Embryonic facial prominence (tissue), 1 donor: Measurements from ENCODE around the gene FAM171A2.
"Not testable (repeated sequence)": the region's sequence is repeated elsewhere in the genome, so short reads cannot be mapped to it uniquely, and the experiment has no call there.

Experiments
- DNase-seq: peaks from one replicate; pipeline ENCODE4 v3.0.0-alpha.2; 2016; ENCODE audit errors: extremely low spot score

The FAM171A2 gene

DNA sequence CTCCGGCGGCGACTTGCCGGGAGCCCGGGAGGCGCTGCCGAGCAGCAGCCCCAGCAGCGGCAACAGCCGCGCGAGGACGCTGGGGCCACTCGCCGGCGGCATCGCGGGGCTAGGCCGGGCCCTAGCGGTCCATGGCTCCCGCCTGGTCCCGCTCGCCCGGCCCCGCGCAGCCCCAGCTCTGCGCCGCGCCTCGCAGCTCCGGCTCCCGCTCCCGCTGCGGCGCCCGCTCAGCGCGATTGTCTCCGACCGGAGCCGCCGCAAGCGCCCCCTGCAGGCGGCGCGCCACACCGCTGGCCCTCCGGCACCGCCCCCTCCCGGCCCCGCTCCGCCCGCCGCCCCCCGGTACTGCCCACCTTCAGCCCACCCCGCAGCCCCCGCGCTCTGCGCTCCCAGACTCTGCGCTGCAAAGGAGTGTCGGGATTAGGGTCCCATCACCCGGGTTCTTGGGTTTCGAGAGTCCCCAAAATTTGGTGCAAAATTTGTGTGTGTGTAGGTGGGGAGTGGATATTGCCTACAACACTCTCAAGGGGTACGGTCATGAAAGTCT, at the start of gene FAM171A2:
TSS of gene FAM171A2 (minus strand) at position 241 of the 547 bp plus-strand sequence. CDS start at position 102, 139 bp downstream.
- no peak for DNase-seq

DNA sequence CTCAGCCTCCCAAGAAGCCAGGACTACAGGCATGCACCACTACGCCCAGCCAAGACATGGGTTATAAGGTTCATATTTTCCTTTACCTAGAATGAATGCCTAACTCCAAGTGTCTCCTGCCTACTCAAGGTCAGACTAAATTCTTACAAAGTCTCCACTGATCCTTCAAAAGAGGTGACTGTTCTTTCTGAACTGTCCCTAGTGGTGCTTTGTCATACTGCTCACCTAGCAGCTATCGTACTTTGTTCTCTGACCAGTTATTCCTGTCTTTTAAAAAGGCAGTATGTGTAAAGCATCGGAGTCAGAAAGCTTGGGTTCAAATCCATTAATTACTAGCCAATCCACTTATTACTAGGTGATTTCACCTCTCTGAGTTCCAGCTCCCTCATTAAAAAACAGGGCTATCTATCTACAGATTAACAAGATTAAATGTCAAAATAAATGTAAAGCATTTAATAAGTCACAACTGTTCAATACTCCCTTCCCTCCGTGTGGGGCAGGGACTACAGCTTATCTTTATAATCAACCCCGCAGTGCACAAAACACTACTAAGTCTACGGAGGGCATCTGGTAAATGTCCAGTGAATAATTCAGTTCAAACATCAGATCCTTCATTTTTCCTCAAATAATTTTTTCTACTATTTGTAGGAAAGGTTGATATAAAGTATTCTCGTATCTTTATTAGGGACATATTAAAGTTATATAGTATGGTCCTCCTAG, 45.8 kb upstream of the FAM171A2 start:
- no peak for DNase-seq

DNA sequence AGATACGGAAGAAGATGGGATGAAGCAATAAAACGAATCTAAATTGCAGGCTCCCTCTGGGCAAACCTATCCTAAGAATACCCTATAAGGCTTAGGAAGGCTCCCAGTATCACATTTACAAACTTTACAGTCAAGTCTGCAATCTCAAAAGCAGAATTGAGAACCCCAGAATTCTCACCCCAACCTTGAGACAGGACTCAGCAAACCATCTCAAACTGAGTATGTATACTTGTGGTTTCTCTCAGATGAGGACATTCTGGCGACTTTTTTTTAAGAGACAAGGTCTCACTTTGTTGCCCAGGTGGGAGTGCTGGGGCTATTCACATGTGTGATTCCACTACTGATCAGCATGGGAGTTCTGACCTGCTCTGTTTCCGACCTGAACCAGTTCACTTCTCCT, 45.1 kb upstream of the FAM171A2 start:
- no peak for DNase-seq

DNA sequence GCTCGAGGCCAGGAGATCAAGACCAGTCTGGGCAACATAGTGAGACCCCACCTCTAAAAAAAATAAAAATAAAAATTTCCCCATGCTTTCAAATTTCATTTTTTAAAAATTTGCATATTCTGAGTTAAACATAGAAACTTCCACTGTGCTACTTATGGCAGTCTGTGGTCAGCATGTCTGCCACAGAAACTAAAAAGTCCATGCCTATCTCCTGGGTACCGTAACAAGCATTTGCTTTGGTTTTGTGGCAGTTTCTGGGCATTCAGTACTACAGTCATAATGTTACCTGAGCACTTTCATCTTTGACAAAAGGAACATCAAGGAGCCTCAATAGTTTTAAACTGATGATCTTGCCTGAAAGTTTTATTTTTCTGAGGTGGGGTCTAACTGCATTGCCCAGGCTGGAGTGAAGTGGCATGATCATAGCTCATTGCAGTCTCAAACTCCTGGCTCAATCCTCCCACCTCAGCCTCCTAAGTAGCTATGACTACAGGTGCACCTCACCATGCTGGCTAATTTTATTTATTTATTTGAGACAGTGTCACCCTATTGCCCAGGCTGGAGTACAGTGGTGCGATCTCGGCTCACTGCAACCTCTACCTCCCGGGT, 39.0 kb upstream of the FAM171A2 start:
- DNase-seq, result no peak

DNA sequence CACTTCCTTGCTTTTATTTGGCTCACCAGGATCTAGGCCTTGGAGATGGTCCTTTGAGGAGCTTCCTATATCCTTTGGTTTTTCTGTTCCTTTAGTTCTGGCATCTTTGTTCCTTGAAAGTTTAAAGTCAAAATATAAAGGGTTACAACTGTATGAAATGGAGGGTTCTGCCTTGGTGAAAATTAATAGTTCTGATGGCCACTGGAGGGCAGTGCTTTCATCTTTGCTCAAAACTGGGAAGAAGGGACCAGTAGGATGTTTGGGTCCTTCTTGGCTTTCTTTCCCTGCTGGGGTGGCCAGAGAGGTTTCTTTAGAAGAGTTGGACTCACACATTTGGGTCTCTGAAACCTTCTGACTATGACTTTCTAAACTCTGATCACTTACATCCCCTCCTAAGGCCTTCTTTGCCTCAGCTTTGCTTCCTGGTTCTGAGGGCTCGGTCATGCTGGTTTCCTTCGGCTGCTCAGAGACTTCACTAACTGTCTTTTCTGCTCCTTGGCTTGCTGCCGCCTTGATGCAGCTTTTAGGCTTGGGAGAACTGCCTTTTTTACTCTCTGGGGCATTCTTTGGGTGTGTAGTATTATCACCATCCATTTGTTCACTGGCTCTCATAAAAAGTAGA, 36.7 kb upstream of the FAM171A2 start:
- DNase-seq, result no peak

DNA sequence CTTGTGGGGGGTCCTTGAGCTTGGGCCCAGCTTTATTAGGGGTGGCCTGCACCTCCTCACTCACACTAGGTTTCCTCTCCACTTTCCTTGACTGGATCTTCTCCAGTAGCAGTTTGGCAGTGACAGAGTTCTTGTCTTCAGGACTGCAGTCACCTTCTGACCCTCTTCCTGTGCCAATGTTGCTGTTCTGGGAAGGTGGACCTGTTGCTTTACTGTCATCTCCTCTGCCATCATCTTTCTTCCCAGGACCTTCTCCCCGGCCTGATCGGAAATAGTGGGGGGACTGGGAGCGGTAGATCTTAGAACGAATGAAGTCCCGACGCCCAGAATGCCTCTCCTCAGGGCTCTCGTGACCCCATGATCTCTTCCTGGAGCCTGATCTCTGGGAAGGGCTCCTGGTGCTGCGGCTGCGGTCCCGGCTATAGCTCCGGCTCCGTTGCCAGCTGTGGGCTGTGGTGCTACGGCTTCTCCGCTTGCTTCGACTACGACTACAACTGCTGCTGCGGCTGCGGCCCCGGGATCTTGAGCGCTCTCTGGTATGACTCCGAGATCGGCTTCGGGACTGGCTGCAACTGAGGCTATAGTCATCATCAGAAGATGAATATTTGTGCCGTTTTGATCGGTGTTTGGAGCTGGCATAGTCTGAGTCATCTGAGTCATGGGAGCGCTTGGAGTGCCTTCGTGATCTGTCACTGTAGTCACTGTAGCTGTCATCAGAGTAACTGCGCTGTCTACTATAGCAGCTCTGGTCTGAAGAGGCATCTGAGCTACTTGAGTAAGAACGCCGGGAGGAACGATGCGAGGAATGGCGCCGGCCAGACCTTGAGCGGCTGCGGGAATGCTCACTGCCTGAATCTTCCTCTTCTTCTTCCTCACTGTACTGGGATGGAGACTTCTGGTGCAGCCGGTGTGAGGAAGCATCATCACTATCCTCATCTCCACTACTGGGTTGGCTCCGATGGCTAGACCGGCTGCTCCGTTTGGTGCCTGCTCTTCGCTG, 35.3 kb upstream of the FAM171A2 start:
- no peak for DNase-seq

DNA sequence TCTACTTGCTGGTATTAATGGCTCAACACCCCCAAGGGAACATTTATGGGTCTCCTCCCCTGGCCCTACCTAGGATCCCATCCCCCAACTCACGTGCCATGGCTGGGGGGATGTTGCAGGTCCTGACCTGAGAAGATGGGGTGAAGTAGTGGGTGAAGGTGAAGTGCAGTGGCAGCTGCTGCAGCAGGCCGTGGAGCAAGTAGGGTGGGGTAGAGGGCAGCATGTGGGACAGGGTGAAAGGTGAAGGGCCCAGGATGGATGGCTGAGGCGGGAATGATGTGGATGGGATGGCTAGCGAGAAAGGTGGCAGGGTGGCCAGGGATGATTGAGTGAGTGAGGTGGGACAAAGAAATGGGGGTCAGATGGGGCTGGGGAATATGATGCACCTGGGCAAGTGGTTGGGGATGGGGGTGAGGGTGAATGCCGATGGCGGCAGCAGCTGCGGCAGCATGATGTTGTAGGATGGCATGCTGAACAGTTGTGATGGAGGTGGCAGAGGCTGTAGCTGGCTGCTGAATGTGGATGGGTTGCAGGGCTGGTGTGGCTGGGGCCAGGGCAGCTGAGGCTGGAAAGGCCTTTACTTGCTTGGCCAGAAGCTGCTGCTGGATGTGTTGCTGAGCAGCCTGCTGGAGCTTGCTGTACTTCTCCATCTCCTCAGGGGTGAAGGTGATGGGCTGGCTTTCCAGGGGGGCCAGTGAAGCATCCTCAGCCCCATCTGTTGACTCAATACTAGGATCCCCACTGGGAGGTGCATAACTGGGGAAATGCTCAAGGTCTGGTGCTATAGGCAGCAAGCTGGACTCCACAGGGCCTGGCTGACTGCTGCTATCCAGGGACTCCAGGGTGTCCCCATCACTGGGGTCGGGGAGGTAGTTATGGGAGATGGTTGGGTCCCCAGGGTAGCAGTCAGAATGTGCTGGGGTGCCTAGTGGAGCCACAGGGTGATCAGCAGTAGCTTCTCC, 34.1 kb upstream of the FAM171A2 start:
- no peak for DNase-seq

DNA sequence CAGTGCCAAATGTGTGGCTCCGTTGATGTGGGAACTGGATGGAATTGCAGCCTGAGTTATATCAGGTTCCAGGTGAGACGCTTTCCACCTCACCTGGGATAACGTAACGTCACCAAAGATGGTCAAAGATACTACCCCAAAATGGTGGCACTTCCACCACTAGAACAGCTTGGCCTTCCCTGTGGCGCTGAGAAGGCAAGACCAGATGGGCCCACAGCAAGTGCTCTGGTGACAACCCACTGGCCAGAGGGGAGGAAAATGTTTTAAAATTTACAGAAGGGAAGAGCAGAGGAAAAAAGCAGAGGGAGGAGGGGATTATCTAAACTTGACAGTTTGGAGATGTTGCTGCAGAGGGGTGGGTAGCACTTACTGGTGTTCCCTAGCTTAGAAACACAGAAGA, 33.3 kb upstream of the FAM171A2 start:
- DNase-seq, result no peak

DNA sequence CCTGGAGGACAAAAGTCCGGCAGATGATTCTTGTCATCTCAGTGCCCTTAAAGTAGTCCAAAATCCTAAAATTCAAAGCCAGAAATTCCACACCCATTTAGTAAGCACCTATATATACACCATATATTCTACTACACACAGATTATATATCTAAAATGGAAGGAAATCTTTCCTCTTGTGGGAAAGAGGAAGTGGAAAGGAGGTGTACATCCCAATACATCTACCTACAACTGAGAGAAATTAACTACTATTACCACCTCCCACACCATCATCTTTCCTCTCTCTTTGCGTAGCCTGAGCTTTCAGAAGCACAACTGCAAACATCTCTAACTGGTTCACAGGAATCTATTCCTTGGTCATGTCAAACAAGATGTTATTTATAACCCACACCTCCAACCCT, 31.2 kb upstream of the FAM171A2 start:
- no peak for DNase-seq

DNA sequence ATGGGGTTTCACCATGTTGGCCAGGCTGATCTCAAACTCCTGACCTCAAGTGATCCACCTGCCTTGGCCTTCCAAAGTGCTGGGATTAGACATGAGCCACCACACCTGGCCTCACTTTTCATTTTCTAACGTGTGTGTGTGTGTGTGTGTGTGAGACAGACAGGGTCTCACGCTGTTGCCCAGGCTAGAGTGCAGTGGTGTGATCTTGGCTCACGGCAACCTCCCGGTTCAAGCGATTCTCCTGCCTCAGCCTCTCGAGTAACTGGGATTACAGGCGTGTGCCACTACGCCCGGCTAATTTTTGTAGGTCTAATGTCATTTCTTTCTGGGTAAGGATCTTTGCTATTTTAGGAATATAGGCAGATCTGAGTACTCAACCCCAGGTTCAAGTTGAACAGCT, 30.5 kb upstream of the FAM171A2 start:
- not testable (repeated sequence) for DNase-seq

DNA sequence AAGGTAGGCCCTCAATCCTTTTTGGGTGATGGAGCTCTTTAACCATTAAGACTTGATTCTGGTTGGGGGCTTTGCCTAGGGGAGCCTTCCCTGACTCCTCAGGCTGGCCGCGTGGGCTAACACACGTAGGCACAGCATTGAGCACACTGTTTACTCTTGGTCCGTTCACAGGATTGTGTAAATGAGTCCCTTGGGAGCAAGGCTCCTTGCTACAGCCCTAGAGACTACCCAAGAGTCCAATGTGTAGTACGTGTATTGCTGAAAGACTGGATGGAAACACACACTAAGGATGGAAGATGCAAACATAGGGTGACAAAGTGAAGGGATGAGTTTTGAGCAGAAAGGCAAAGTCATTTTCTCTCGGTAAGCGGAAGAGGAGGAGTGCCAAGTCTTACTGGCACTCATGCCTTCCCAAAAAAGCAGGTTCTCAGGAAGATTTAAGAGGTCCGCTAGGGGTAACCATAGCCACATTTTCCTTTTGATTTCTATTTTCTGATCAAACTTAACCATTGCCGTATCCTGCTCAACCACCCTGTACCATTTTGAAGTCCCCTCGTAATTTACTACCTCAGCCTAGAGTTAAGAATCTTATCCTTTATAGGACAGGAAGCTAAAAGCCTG, 26.7 kb upstream of the FAM171A2 start:
- no peak for DNase-seq

DNA sequence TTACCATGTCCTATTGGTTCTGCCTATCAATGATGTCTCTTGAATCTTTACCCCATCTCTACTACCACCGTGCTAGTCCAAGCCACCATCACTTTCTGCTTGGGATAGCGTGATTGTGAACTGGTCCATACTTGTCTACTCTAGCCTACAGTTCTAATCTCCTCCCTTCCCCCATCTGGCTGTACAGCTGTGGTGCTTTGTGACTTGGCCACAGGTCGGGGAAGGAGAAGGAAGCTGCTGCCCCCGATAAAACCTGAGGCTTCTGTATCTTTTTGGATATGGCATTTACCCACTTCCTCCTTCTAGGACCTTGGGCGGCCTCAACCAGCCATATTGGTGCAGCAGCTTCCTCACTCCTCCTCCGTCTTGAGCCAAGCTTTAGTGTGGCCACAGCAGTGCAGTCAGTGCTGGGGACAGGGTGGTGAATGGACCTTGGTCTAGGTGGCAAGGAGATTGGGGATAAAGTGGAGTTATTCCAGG, 26.1 kb upstream of the FAM171A2 start:
- no peak for DNase-seq

DNA sequence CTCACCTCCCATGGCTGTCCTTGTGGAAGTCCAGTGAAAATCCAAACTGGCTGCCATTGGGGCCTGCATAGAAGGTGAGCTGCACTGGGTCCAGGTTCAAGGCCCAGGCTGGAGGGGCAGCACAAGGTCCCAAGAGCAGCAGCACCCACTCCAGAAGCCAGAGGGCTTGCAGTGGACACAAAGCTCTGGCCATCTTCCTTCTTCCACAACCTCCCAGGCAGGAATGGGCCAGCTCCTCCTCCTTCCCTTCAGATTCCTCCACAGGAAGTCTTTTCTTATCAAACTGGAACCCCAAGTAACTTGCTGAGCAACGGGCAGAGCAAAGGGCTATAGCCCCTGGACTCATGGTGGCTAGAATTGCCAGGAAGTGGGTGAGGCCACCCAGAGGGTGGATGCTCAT, 25.6 kb upstream of the FAM171A2 start, which contains the start of gene ITGA2B:
TSS of gene ITGA2B (minus strand) at position 369 of the 400 bp plus-strand sequence. CDS start at position 193, 176 bp downstream.
- no peak for DNase-seq

DNA sequence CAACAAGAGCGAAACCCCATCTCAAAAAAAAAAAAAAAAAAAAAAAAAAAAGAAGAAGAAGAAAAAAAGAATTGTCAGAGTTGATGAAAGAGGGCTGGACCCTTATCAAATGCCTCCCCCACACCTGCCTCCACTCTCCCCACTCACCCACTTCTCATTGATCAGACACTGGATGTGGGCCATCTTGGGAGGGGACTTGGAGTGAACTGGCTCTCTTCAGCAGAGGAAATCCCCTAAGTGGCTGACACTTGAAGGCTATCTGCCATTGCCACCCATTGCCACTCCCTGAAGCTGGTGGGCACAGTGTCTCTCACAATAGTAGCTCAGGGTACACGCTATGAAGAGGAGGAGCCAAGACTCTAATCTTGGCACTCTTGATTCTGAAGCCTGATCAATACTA, 24.2 kb upstream of the FAM171A2 start:
- DNase-seq, result no peak

DNA sequence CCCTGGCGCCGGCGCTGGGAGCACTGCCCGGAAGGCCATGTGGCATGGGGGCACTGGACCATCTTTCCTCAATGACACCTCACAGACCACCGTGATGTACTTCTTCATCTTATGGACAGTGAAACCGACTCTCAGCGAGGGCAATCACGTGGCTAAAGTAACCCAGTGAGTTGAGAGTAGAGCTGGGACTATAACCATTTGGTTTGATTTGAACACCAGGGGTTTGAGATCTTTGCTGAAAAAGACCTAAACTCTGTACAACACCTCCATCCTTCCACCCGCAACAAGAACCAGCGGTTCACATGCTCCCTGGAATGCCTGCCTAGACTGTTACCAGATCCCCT, 22.5 kb upstream of the FAM171A2 start:
- no peak for DNase-seq

DNA sequence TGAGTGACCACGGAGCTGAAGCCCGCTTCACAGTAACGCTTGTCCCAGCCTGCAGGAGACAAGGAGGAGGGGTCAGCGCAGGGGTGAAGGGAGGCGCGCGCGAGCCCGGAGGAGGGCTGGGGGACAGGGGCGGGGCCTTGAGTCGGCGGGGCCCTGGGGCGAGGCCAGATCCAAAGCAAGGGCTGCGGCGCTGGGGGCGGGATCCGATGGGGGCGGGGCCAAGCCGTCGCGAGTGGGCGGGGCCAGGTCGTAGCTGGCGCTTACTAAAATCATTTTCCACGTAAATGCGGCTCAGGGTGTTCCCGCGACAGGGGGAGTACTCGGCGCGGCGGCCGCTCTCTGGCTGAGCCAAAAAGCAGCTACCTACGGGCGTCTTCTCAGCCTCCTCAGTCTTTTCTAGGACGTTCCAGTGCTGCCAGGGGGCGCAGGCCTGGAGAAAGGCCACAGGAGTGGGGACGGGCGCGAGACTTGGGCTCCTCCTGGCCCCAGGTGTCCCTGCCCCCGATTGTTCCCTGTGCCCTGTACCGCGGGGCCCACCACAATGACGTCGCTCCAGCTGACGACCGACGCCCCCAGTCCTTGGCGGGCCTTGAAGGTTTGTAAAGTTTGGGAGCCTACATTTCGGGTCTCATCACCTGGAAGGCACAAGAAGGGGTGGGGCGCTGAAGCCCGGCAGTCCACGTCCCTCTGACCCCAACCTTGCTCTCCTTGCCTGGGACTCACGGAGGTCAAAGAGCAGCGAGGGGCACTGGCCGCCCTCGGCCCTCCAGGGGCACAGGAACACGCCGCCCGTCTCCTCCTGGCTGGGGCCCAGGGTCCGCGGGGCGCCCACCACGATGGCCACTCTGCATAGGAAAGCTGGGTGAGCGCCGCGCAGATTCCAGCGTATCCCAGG, 21.9 kb upstream of the FAM171A2 start:
- DNase-seq, result peak; percentile 65

DNA sequence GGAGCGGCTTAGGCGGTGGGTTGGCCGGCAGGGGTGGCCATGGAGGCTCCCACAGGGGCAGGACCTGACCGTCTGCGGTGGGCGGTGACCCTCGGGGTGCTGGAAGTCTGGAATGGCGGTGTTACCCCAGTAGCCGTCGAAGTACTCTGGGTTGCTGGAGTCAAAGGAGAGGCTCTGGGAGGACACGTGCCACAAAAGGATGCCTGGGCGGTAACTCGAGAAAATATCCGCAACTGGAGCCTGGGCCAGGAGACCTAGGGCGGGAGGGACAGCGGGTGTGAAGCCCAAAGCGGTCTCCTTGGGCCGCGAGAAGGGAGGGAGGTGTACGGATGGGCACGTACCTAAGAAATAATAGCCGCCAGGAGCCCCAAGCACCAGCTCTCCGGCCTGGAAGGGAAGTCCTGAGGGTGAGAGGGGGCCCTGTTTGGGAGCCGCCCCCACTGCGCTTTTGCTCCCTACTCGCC, 21.2 kb upstream of the FAM171A2 start:
- no peak for DNase-seq

DNA sequence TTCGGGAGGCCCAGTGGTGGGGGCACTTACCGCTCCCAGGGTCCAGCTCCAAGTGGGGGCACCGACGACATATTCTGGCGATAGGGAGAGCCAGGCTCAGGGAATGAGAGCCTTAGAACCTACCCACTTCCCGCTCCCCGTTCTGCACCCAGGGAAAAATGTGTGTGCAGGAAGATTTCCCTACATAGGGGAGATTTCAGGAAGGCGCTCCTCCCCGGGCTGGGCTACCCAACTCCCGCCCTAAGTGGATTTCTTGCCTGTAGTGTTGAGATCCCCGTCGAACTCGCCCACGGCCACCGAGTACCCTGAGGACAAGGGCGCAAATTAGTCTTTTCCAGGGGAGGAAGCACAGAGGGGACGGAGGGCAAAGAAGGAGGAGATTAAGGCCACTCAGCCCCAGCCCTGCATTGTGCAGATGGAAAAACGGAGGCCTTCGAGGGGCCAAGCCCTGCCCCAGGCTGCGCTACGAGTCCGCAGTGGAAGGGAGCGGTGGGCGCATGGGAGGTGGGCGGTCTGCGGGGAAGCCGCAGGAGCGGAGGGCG, 20.7 kb upstream of the FAM171A2 start:
- peak; percentile 35 for DNase-seq
